ENCODE data around the gene VSIR. TPM values are rescaled to one million over a fixed set of nuclear protein-coding genes. Genes with fewer than 3 reads are reported as not detected.

Gene VSIR
- total and polyA plus RNA-seq, 10 donors = 34.5 to 512 (median 299) TPM

- no peaks in the 10 kb centered on the region for H3K36me3 ChIP-seq
- no peak for TF ChIP-seq CTCF (IDR thresholded peaks at IDR 0.05 in 8 of 11, conservative IDR thresholded peaks at IDR 0.05 in 3 of 11)
- no peak for TF ChIP-seq POLR2A (IDR thresholded peaks at IDR 0.05)
- no peak for TF ChIP-seq POLR2AphosphoS5 (IDR thresholded peaks at IDR 0.05)
- no peak overlapping the region for H3K27ac ChIP-seq
- peaks cover 24 to 67% (median 51%) of the 10 kb centered on the region in 6 donors for H3K4me1 ChIP-seq
- intact Hi-C loops (cut with DNase I; ENCODE audit: low total_unique reads) = no loop called here
- DNase-seq = no peak
- no peak overlapping the region for H3K4me3 ChIP-seq
- 85 to 100% (median 95%) methylated on average over 1 of the region's 1 CpG for WGBS, 5 donors
- no peaks in the 10 kb centered on the region for H3K9me3 ChIP-seq
- no peaks in the 10 kb centered on the region for H3K27me3 ChIP-seq (replicated peaks in 1 of 7)
These were observed 50.5 kb downstream of the VSIR start for GRCh38 chr10:71722849-71723248.

GRCh38 chr10:71721313-71721712, 52.0 kb downstream of the VSIR start:
- TF ChIP-seq POLR2A (IDR thresholded peaks at IDR 0.05) (no peak), POLR2AphosphoS5 (IDR thresholded peaks at IDR 0.05) (no peak), CTCF (IDR thresholded peaks at IDR 0.05 in 8 of 11, conservative IDR thresholded peaks at IDR 0.05 in 3 of 11) (no peak)
- WGBS, 5 donors = 89 to 98% (median 96%) methylated on average over 6 of the region's 6 CpGs

DNA sequence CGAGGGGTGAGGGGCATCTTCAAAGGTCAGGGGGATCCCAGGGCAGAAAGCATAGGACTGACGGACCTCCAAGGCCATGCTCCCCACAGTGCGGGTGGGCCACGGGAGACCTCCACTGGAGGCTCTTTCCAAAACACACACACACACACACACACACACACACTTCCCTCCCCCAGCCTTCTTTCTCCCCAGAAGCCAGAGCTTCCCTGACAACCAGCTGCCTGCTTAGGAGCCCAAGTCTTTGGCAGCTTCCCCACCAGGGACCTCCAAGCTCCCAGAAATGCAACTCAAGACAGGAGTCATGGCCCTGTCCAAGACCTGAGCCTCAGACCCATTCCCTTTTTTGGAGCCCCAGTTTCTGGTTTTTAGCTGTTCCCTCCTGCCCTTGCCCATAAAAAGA, 53.0 kb downstream of the VSIR start:
- intact Hi-C loops (cut with DNase I; ENCODE audit: low total_unique reads) = no loop called here
- H3K27ac ChIP-seq = peak overlapping the region in 2 of 8 donors; percentile 63 to 89
- 83 to 96% (median 89%) methylated on average over 3 to 4 of the region's 4 CpGs for WGBS, 5 donors

More at GRCh38 chr10:71721313-71721712, 52.0 kb downstream of the VSIR start:
- Histone ChIP-seq H3K27me3 (replicated peaks in 1 of 7) (no peaks in the 10 kb centered on the region), H3K9me3 (no peaks in the 10 kb centered on the region), H3K27ac (peak overlapping the region in 1 of 8 donors; percentile 89), H3K36me3 (no peaks in the 10 kb centered on the region), H3K4me1 (peaks cover 9 to 67% (median 51%) of the 10 kb centered on the region in 6 donors), H3K4me3 (no peak overlapping the region)
- DNase-seq = no peak
- intact Hi-C loops (cut with DNase I; ENCODE audit: low total_unique reads) = no loop called here

More for the DNA sequence above, 53.0 kb downstream of the VSIR start:
- H3K4me1 ChIP-seq = peaks cover 8 to 67% (median 51%) of the 10 kb centered on the region in 6 donors
- no peak for DNase-seq
- H3K9me3 ChIP-seq = no peaks in the 10 kb centered on the region
- TF ChIP-seq POLR2A (IDR thresholded peaks at IDR 0.05) (no peak), POLR2AphosphoS5 (IDR thresholded peaks at IDR 0.05) (no peak), CTCF (IDR thresholded peaks at IDR 0.05 in 8 of 11, conservative IDR thresholded peaks at IDR 0.05 in 3 of 11) (no peak)
- H3K4me3 ChIP-seq = no peak overlapping the region
- H3K36me3 ChIP-seq = no peaks in the 10 kb centered on the region
- H3K27me3 ChIP-seq (replicated peaks in 1 of 7) = no peaks in the 10 kb centered on the region
